ENCODE measurements around the gene FIP1L1. TPM values are rescaled to one million over a fixed set of nuclear protein-coding genes. Genes with fewer than 3 reads are reported as not detected.
"Not testable (repeated sequence)": the region's sequence is repeated elsewhere in the genome, so short reads cannot be mapped to it uniquely, and the experiment has no call there.

Gene FIP1L1
- total RNA-seq, 2 donors from 2014 or later = 38.2 to 38.9 TPM

GRCh38 chr4:53371843-53372521, 5.5 kb upstream of the FIP1L1 start:
- no peak for DNase-seq (ENCODE audit: low spot score)
- intact Hi-C loops (cut with DNase I) = no loop called here

- intact Hi-C loops (cut with DNase I) = no loop called here
- no peak for DNase-seq (ENCODE audit: low spot score)
These were observed 2.6 kb upstream of the FIP1L1 start for GRCh38 chr4:53374777-53375258.

DNA sequence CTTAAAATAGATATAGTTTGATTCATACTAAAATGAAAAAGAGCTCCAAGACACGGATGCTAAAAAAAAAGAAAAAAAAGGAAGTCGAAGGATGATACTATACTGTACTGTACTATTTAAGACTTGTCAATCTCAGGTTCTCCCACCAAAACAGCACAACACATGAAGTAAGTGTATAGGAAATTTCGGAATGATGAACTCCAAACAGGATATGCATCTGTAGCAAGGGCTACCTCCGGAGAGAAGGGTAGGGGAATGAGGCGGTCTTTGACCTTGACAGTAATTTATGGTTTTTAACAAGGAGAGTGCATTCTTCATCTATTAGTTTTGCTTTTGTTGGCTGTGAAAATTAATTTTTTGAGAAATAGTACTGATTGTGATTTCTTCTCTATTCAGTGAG, 541 bp upstream of the FIP1L1 start:
- intact Hi-C loops (cut with DNase I) = no loop called here

GRCh38 chr4:53378171-53378482, 686 bp downstream of the FIP1L1 start:
- intact Hi-C loops (cut with DNase I) = no loop called here
- no peak for DNase-seq (ENCODE audit: low spot score)

More for the DNA sequence above, 541 bp upstream of the FIP1L1 start:
- DNase-seq (ENCODE audit: low spot score) = no peak

DNA sequence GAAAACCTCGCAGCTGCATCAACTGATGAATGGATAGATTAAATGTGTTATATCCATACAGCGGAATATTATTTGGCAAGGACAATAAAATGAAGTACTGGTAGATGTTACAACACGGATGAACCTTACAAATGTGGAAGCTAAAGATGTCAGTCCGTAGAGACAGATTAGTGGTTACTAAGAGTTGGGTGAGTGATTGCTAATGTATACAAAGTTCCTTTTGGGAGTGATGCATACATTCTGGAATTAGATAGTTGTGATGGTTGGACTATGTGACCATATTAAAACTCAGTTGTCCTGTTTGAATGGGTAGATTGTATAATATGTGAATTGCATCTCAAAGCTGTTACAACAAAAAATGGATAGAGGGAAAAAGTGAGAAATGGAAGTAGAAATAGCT, 2.8 kb downstream of the FIP1L1 start:
- intact Hi-C loops (cut with DNase I) = no loop called here
- no peak for DNase-seq (ENCODE audit: low spot score)

- intact Hi-C loops (cut with DNase I) = not testable (repeated sequence)
These were observed 32.0 kb downstream of the FIP1L1 start for GRCh38 chr4:53409479-53409878.

GRCh38 chr4:53419208-53419607, 41.8 kb downstream of the FIP1L1 start:
- no peak for DNase-seq (ENCODE audit: low spot score)
- intact Hi-C loops (cut with DNase I) = no loop called here

More at GRCh38 chr4:53409479-53409878, 32.0 kb downstream of the FIP1L1 start:
- DNase-seq (ENCODE audit: low spot score) = not testable (repeated sequence)

DNA sequence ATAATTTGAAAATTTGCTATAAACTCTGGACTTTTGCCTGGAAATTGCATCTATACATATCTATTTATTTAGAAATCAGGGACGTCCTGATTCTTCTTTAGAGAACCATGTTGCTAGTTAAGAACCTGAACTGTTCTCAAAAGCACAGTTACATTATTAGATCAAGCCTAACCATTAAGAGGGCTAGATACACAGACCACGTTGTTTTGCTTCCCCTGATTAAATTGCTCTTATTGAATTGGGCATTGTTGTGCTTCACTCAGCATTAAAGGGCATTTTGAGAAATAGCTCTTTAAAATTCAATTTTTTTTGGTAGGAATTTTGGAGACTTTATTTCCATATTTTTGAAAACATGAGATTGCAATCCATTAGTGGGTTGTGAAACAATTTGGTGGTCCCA, 44.4 kb downstream of the FIP1L1 start:
- no peak for DNase-seq (ENCODE audit: low spot score)
- intact Hi-C loops (cut with DNase I) = no loop called here

DNA sequence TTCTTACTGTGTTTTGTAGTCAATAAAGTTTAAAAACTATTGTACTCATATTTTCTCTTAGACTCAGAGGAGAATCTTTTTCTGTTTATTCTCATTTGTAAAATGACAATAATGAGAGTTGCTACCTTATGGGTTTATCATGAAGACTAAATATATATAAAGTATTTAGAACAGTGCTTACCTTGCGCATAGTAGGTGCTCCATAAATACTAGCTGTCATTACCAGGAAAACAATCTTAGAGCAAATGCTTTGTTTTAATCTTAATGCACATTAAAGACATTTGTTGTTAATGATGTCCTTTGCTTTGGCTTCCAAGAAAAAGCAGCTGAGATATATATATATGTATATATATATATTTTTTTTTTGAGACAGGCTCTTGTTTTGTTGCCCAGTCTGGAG, 44.9 kb downstream of the FIP1L1 start:
- no peak for DNase-seq (ENCODE audit: low spot score)
- intact Hi-C loops (cut with DNase I) = no loop called here

- intact Hi-C loops (cut with DNase I) = no loop called here
- no peak for DNase-seq (ENCODE audit: low spot score)
These were observed 46.8 kb downstream of the FIP1L1 start for GRCh38 chr4:53424280-53424679.

DNA sequence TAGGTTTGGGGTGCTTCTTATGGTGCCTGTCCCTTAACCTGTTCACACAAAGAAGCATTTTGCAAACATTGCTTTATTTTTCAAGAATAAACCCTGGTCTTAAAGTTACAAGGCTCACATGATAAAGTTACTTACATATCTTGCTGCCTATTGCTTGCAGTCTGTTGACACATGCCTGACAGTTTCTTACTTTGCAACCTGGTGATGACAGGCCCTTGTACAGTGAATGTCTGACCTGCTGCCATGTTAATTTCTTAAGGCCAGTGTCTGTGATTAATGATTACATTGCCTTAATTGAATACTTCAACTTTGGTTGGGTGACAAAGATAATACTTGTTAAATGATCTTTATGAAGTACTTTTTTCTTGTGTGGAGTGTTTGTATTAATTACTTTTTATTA, 49.9 kb downstream of the FIP1L1 start:
- intact Hi-C loops (cut with DNase I) = no loop called here
- DNase-seq (ENCODE audit: low spot score) = no peak

GRCh38 chr4:53431052-53431451, 53.6 kb downstream of the FIP1L1 start:
- intact Hi-C loops (cut with DNase I) = no loop called here
- DNase-seq (ENCODE audit: low spot score) = no peak

- intact Hi-C loops (cut with DNase I) = no loop called here
- DNase-seq (ENCODE audit: low spot score) = no peak
These were observed 55.3 kb downstream of the FIP1L1 start for GRCh38 chr4:53432528-53433424.

DNA sequence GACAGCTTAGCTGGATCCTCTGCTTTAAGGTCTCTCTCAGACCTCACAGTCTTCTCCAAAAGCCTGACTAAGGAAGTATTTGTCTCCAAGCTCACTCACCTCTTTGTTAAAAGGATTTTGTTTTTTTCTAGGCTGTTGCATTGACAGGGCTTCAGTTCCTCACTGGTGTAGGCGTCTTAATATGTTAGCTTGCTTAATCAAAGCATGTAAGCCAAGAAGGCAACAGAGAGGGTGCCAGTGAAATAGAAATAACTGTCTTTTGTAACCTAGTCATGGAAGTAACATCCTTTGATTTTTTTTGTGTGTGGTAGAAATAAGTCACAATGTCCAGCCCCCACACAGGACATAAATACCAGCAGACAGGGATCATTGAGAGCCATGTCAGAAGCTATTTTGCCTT, 58.8 kb downstream of the FIP1L1 start:
- DNase-seq (ENCODE audit: low spot score) = no peak
- intact Hi-C loops (cut with DNase I) = no loop called here

DNA sequence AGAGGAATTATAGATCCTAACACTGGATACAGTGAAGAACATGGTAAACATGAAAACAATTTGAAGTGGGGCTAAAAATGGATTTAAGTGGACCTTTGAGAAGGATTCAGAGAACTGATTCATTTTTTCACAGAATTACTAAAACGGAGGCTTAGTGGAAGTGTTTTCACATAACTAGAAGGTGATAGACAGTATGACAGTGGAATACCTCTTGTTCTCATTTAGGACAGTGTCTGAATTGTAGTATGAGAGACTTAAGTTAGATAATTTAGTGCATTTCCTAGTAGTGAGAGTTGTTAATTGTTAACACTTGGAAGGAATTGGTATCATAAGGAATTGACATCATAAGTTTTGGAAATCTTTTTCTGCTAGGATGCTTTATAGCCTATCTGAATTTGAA, 64.1 kb downstream of the FIP1L1 start:
- intact Hi-C loops (cut with DNase I) = no loop called here
- DNase-seq (ENCODE audit: low spot score) = no peak

- intact Hi-C loops (cut with DNase I) = no loop called here
- DNase-seq (ENCODE audit: low spot score) = no peak
These were observed 67.5 kb downstream of the FIP1L1 start for GRCh38 chr4:53444954-53445353.

DNA sequence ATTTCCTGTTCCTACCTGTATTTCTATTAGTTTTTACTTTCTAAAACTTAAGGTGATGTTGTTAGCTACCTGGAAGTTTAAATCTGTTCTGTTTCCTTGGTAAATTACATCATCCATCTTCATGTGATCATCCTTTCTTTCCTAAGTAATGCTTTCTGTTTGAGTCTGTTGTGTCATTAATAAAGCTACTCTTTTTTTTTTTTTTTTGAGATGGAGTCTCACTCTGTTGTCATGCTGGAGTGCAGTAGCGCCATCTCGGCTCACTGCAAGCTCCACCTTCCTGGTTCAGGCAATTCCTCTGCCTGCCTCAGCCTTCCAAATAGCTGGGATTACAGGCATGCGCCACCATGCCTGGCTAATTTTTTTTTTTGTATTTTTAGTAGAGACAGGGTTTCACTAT, 73.3 kb downstream of the FIP1L1 start:
- intact Hi-C loops (cut with DNase I) = no loop called here
- no peak for DNase-seq (ENCODE audit: low spot score)

DNA sequence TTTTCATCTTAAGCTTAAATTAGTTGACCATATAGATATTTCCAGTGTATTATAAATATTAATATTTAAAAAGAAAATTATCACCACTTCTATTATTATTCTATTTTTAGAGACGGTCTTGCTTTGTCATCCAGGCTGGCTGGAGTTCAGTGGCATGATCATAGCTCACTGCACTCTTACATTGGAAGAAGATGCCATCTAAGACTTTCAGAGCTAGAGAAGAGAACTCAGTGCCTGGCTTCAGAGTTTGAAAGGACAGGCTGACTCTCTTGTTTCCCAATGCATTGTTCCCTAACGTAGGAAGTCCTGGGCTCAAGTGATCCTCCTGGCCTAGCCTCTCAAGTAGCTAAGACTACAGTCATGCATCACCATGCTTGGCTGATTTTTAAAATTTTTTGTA, 75.9 kb downstream of the FIP1L1 start:
- DNase-seq (ENCODE audit: low spot score) = no peak
- intact Hi-C loops (cut with DNase I) = no loop called here

GRCh38 chr4:53455766-53456165, 78.3 kb downstream of the FIP1L1 start:
- intact Hi-C loops (cut with DNase I) = no loop called here

GRCh38 chr4:53456178-53456577, 78.7 kb downstream of the FIP1L1 start:
- DNase-seq (ENCODE audit: low spot score) = no peak
- intact Hi-C loops (cut with DNase I) = no loop called here

More at GRCh38 chr4:53455766-53456165, 78.3 kb downstream of the FIP1L1 start:
- DNase-seq (ENCODE audit: low spot score) = no peak

GRCh38 chr4:53459548-53459947, 82.1 kb downstream of the FIP1L1 start:
- DNase-seq (ENCODE audit: low spot score) = no peak
- intact Hi-C loops (cut with DNase I) = no loop called here
